Ascending aorta (tissue), 2 donors: ENCODE results near the gene RGS10. TPM values are rescaled to one million over a fixed set of nuclear protein-coding genes. Genes with fewer than 3 reads are reported as not detected.

Experiments
- DNase-seq, 2 donors: peaks; one replicate each; pipeline ENCODE4 v3.0.0-alpha.2; 2019; ENCODE audit warnings: low spot score in 2 of 2
- H3K27ac ChIP-seq, 2 donors: fragments of 200-600 bp; sonication (generic); one replicate each; pipeline ENCODE4 v1.5.1; 2016 to 2017; ENCODE audit warnings: mild to moderate bottlenecking in 1 of 2
- H3K27me3 ChIP-seq: fragments of 200-600 bp; sonication (generic); one replicate; pipeline ENCODE4 v1.5.1; 2017
- H3K36me3 ChIP-seq, 2 donors: fragments of 200-600 bp; sonication (generic); one replicate each; pipeline ENCODE4 v1.5.1; 2016
- H3K4me1 ChIP-seq, 2 donors: fragments of 200-600 bp; sonication (generic); one replicate each; pipeline ENCODE4 v1.5.1; 2016 to 2017; ENCODE audit warnings: mild to moderate bottlenecking in 1 of 2
- H3K4me3 ChIP-seq, 2 donors: fragments of 200-600 bp; sonication (generic); one replicate each; pipeline ENCODE4 v1.5.1; 2016 to 2017; ENCODE audit warnings: mild to moderate bottlenecking in 1 of 2
- H3K9me3 ChIP-seq, 2 donors: fragments of 200-600 bp; sonication (generic); one replicate each; pipeline ENCODE4 v1.5.1; 2016
- CTCF ChIP-seq, 3 experiments: fragments of 200-600 bp in 2 of 3; fragments of 450-650 bp in 1 of 3; sonication (generic) in 2 of 3; IDR thresholded peaks; one replicate each; pipeline ENCODE4 v1.5.1; 2016 to 2019; ENCODE audit warnings: antibody characterized with exemption in 3 of 3, mild to moderate bottlenecking in 1 of 3, moderate library complexity in 1 of 3
- intact Hi-C: fragments of 100-400 bp; cut with DNase I; formaldehyde crosslinking; loops from one replicate; pipeline ENCODE4 v1.15.1; 2023
- total RNA-seq: library from RNA; depleted of rRNA; stranded (reverse); fragments of >200 nt; gene quantifications from one replicate; pipeline ENCODE4 v1.1.0, GENCODE V29; 2016

Gene RGS10
- total RNA-seq, 1 donor from 2014 or later: 42.9 TPM

GRCh38 chr10:119480667-119481066 lies 61.9 kb downstream of the RGS10 start:
- Histone ChIP-seq H3K4me3 (no peak overlapping the region), H3K27me3 (no peaks in the 10 kb centered on the region), H3K36me3 (no peaks in the 10 kb centered on the region), H3K4me1 (peaks cover 0 to 6% of the 10 kb centered on the region in 2 donors), H3K9me3 (no peaks in the 10 kb centered on the region), H3K27ac (no peak overlapping the region)
- intact Hi-C loops: no loop called here
- DNase-seq: peak in 1 of 2 donors; percentile 73
- TF ChIP-seq CTCF (IDR thresholded peaks at IDR 0.05): no peak

DNA sequence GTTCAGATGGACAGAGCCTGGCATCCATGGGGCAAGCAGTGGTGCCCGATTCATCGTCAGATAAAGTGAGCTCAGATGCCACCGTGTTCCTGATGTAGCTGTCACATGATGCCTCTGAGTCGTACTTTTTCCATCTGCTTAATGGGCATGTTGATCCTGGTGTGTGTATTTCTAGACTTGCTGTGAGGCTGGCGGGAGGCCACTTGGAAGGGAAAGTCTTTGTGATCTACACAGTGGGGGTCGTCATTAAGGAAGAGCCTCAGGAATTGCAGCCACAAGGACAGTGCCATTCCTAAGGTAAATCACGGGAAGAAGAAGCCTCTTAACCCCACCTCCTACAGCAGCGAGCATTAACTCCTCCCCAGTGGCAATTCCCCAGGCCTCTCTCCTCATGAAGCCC lies 63.0 kb downstream of the RGS10 start:
- no peak for DNase-seq
- intact Hi-C loops: loop anchor here (2.0 kb wide), 1 partner anchor 27 kb away; no protein-coding TSS in a partner anchor
- Histone ChIP-seq H3K27me3 (no peaks in the 10 kb centered on the region), H3K4me1 (peaks cover 0 to 6% of the 10 kb centered on the region in 2 donors), H3K27ac (no peak overlapping the region), H3K36me3 (no peaks in the 10 kb centered on the region), H3K4me3 (peak overlapping the region in 1 of 2 donors; percentile 34), H3K9me3 (no peaks in the 10 kb centered on the region)
- no peak for TF ChIP-seq CTCF (IDR thresholded peaks at IDR 0.05)

DNA sequence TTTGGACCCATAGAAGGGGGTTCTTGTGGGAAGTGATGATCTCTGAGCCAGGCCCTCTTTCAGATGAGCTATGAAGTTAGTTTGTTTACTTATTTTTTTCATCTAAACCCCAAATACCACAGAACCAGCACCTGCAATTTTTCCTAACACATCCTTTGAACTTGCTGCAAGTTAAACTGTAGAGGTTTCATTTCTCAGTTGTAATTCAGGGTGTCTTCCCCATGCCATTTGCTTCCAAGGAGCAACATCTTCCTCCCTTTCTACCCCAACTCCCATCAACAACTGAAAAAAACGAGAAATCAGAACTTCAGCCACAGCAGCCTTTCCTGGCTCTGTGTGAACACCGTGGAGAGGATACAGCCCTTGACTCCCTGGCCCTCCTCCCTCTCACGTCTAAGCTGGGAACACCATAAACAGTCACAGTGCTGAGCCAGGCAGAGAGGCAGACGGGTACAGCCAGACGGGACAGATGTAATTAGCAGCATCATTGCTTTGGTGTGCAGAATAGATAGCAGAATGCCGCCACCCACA lies 63.6 kb downstream of the RGS10 start:
- H3K27ac ChIP-seq: no peak overlapping the region
- no peak for DNase-seq
- H3K9me3 ChIP-seq: no peaks in the 10 kb centered on the region
- no peaks in the 10 kb centered on the region for H3K36me3 ChIP-seq
- peak overlapping the region in 1 of 2 donors; percentile 34 for H3K4me3 ChIP-seq
- intact Hi-C loops: loop anchor here (2.0 kb wide), 1 partner anchor 26 kb away; no protein-coding TSS in a partner anchor
- TF ChIP-seq CTCF (IDR thresholded peaks at IDR 0.05): no peak
- peaks cover 0 to 6% of the 10 kb centered on the region in 2 donors for H3K4me1 ChIP-seq
- no peaks in the 10 kb centered on the region for H3K27me3 ChIP-seq

- H3K27me3 ChIP-seq: no peaks in the 10 kb centered on the region
- no peak for TF ChIP-seq CTCF (IDR thresholded peaks at IDR 0.05)
- H3K36me3 ChIP-seq: no peaks in the 10 kb centered on the region
- peaks cover 0 to 3% of the 10 kb centered on the region in 2 donors for H3K4me1 ChIP-seq
- H3K27ac ChIP-seq: no peak overlapping the region
- intact Hi-C loops: loop anchor here (2.0 kb wide), 1 partner anchor 25 kb away; no protein-coding TSS in a partner anchor
- no peak overlapping the region for H3K4me3 ChIP-seq
- no peaks in the 10 kb centered on the region for H3K9me3 ChIP-seq
- no peak for DNase-seq
Measured at GRCh38 chr10:119478111-119478802, 64.3 kb downstream of the RGS10 start.

DNA sequence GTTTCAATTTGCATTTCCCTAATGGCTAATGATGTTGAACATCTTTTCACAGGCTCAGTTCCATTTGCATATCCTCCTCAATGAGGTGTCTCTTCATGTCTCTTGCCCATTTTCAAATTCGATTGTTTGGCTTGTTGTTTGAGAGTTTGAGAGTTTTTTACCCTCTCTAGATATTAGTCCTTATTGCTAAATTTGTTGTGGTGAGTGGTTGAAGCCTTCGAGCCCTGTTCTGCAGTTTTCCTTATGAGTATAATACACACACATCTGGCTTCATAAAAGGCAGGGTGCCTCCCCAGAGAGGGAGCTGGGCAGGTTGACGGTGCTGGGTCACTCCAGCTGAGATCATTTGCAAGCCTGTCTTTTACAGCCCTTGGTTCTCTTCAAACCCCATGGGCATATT lies 65.1 kb downstream of the RGS10 start:
- H3K27ac ChIP-seq: no peak overlapping the region
- intact Hi-C loops: no loop called here
- H3K27me3 ChIP-seq: no peaks in the 10 kb centered on the region
- no peak for TF ChIP-seq CTCF (IDR thresholded peaks at IDR 0.05)
- H3K9me3 ChIP-seq: no peaks in the 10 kb centered on the region
- peaks cover 0 to 3% of the 10 kb centered on the region in 2 donors for H3K4me1 ChIP-seq
- no peaks in the 10 kb centered on the region for H3K36me3 ChIP-seq
- DNase-seq: no peak
- H3K4me3 ChIP-seq: no peak overlapping the region
